CD4-positive, alpha-beta memory T cell (primary cell): ENCODE measurements around the gene CCSER1. TPM values are rescaled to one million over a fixed set of nuclear protein-coding genes. Genes with fewer than 3 reads are reported as not detected.
"Not testable (repeated sequence)": the region's sequence is repeated elsewhere in the genome, so short reads cannot be mapped to it uniquely, and the experiment has no call there.

Source experiments
- CTCF ChIA-PET: fragments of 350-600 bp; sonication (Branson Sonifier 250); formaldehyde crosslinking; loops from one replicate; lab custom pipeline; 2021; ENCODE audit warnings: inconsistent platforms; ENCODE audit not compliant: partially characterized antibody; lab: Charles Lee
- POLR2A ChIA-PET: fragments of 350-600 bp; sonication (Branson Sonifier 250); formaldehyde crosslinking; loops from one replicate; lab custom pipeline; 2021; ENCODE audit not compliant: partially characterized antibody; lab: Charles Lee
- DNase-seq, 5 donors: peaks; one replicate each; pipeline versions ENCODE4 v3.0.0 to v3.0.0-alpha.2; 2020 to 2022; ENCODE audit warnings: mixed read lengths in 1 of 5
- H3K27ac ChIP-seq: one replicate; pipeline ENCODE4 v1.7.0; 2013; ENCODE audit warnings: low read depth, low read length
- H3K27me3 ChIP-seq: 2 replicates; pipeline ENCODE4 v1.7.0; 2013; ENCODE audit warnings: mild to moderate bottlenecking, low read length, moderate library complexity; ENCODE audit not compliant: insufficient read depth
- H3K36me3 ChIP-seq: 2 replicates; pipeline ENCODE4 v1.7.0; 2013; ENCODE audit warnings: mild to moderate bottlenecking, low read length, moderate library complexity; ENCODE audit not compliant: insufficient read depth
- H3K4me1 ChIP-seq: 2 replicates; pipeline ENCODE4 v1.7.0; 2013; ENCODE audit warnings: mild to moderate bottlenecking, low read length, moderate library complexity; ENCODE audit not compliant: insufficient read depth
- H3K4me3 ChIP-seq, 2 donors: one replicate each; pipeline ENCODE4 v1.7.0; 2013; ENCODE audit warnings: low read length in 2 of 2, mild to moderate bottlenecking in 1 of 2
- H3K9me3 ChIP-seq, 2 donors: one replicate each; pipeline ENCODE4 v1.7.0; 2013; ENCODE audit warnings: low read length in 2 of 2, control low read depth in 1 of 2; ENCODE audit not compliant: control insufficient read depth in 1 of 2
- H3K27ac Mint-ChIP-seq, 7 donors: one replicate each; pipeline ENCODE4 v1.8.0; 2020 to 2021; ENCODE audit warnings: mixed read lengths in 7 of 7, mild to moderate bottlenecking in 6 of 7, inconsistent platforms in 3 of 7, moderate library complexity in 3 of 7
- H3K27me3 Mint-ChIP-seq, 2 donors: one replicate each; pipeline ENCODE4 v1.8.0; 2020 to 2021; ENCODE audit warnings: mixed read lengths in 2 of 2
- H3K36me3 Mint-ChIP-seq, 2 donors: one replicate each; pipeline ENCODE4 v1.8.0; 2020 to 2021; ENCODE audit warnings: mixed read lengths in 2 of 2, inconsistent platforms in 1 of 2, mild to moderate bottlenecking in 1 of 2
- H3K4me1 Mint-ChIP-seq, 4 donors: one replicate each; pipeline ENCODE4 v1.8.0; 2020 to 2021; ENCODE audit warnings: mixed read lengths in 4 of 4, mild to moderate bottlenecking in 1 of 4
- H3K4me3 Mint-ChIP-seq, 8 donors: one replicate each; pipeline ENCODE4 v1.8.0; 2020 to 2021; ENCODE audit warnings: mixed read lengths in 8 of 8, mild to moderate bottlenecking in 7 of 8, moderate library complexity in 6 of 8, inconsistent platforms in 3 of 8
- H3K9me3 Mint-ChIP-seq, 8 donors: one replicate each; pipeline ENCODE4 v1.8.0; 2020 to 2021; ENCODE audit warnings: mixed read lengths in 8 of 8, mild to moderate bottlenecking in 5 of 8, inconsistent platforms in 3 of 8, moderate library complexity in 1 of 8
- intact Hi-C: fragments of 100-400 bp; cut with micrococcal nuclease; formaldehyde crosslinking; loops from one replicate; pipeline ENCODE4 v1.15.1; 2023
- polyA plus RNA-seq, 2 donors: library from polyadenylated mRNA; unstranded; fragments of 300-500 nt; fragmentation: Illumina TruSeq; gene quantifications; one replicate each; pipeline ENCODE4 v1.2.3, GENCODE V29; 2021
- total RNA-seq, 2 experiments: library from RNA; stranded (reverse); gene quantifications; one replicate each; pipeline ENCODE4 v1.2.3, GENCODE V29; 2021

CCSER1 gene
- total and polyA plus RNA-seq, 4 experiments from 2014 or later, result 0.47 to 2.0 (median 1.7) TPM; not detected in 1

DNA sequence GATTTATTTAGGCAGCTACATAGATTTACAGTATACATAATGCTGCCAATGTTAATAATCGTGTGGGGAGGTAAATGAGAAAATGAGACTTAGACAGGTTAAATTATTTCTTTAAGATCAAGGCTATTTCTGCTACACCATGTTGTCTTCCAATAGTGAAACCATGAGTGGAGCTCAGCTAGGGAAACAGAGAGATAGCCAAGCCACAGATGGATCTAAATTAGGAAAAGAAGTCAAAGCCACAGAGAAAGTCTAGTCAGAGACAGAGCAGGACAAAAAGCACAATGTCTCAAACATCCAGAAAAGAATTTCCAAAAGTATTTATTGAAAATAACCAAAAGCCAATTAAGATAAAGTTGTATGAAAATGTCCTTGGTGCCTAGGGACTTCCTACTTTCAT, 1309.4 kb downstream of the CCSER1 start:
- DNase-seq, result no peak
- Mint-ChIP-seq H3K4me3 (no peak overlapping the region), H3K27ac (no peak overlapping the region), H3K9me3 (peaks cover 0 to 27% (median 12%) of the 10 kb centered on the region in 8 donors), H3K27me3 (no peaks in the 10 kb centered on the region), H3K36me3 (no peaks in the 10 kb centered on the region), H3K4me1 (no peaks in the 10 kb centered on the region)
- Histone ChIP-seq H3K4me1 (no peaks in the 10 kb centered on the region), H3K27me3 (no peaks in the 10 kb centered on the region), H3K4me3 (no peak overlapping the region), H3K36me3 (no peaks in the 10 kb centered on the region), H3K27ac (no peak overlapping the region), H3K9me3 (no peaks in the 10 kb centered on the region)
- ChIA-PET CTCF (no interaction called here), POLR2A (no interaction called here)
- intact Hi-C loops, result no loop called here

DNA sequence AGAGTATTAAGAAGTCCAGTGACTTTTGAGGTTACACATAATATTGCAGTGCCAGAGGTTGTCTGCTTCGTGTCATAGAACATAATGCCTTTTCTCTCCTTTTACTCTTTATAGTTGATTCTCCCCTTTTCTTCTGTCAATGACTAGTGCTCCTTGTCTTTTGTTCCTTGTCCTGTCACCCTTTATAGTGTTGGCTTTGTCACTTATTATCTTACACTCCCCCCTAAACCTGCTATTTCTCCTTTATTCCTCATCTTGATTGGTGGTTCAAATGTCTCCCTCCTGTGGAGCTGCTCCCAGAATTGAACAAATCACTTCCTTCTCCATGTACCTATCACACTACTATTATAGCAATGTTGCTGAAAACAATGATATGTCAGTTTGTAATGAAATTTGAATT, 1320.0 kb downstream of the CCSER1 start:
- Histone ChIP-seq H3K27ac (no peak overlapping the region), H3K27me3 (no peaks in the 10 kb centered on the region), H3K9me3 (no peaks in the 10 kb centered on the region), H3K4me3 (no peak overlapping the region), H3K4me1 (no peaks in the 10 kb centered on the region), H3K36me3 (no peaks in the 10 kb centered on the region)
- ChIA-PET POLR2A (no interaction called here), CTCF (no interaction called here)
- no peaks in the 10 kb centered on the region for H3K36me3 Mint-ChIP-seq
- DNase-seq, result no peak
- intact Hi-C loops, result no loop called here
- H3K4me3 Mint-ChIP-seq, result no peak overlapping the region
- H3K4me1 Mint-ChIP-seq, result no peaks in the 10 kb centered on the region
- H3K27ac Mint-ChIP-seq, result no peak overlapping the region
- peaks cover 2 to 25% (median 6%) of the 10 kb centered on the region in 8 donors for H3K9me3 Mint-ChIP-seq
- H3K27me3 Mint-ChIP-seq, result no peaks in the 10 kb centered on the region

DNA sequence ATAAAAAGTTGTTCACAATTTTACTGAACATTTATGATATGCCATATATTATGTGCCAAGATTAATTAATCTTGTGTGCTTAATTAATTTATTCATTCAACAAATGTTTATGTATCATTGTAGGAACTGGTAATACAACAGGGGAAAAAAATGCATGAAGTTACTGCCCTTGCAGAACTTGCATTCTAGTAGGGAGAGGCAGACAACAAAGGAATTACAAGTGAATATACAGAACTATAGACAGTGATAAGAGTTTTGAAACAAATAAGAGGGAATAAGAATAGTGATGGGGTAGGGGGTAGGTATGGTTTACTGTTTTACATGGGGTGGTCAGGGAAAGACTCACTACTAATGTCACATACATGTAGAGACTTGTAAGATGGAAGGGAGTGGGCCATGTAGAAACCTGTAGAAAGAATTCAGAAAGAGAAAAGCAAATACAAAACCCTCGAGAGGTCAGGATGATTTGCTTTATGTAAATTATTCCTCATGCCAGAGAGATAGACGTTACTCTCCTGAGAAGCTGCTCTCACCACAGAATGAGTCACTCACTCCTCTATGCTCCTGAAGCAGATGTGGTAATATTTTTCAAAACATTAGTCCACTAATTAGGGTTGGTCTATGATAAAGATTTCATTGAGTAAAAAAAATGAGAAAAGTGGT, 1321.6 kb downstream of the CCSER1 start:
- Histone ChIP-seq H3K36me3 (no peaks in the 10 kb centered on the region), H3K27ac (no peak overlapping the region), H3K4me1 (no peaks in the 10 kb centered on the region), H3K9me3 (no peaks in the 10 kb centered on the region), H3K27me3 (no peaks in the 10 kb centered on the region), H3K4me3 (no peak overlapping the region)
- DNase-seq, result no peak
- ChIA-PET POLR2A (no interaction called here), CTCF (no interaction called here)
- H3K4me3 Mint-ChIP-seq, result no peak overlapping the region
- no peaks in the 10 kb centered on the region for H3K4me1 Mint-ChIP-seq
- peaks cover 2 to 28% (median 7%) of the 10 kb centered on the region in 8 donors for H3K9me3 Mint-ChIP-seq
- intact Hi-C loops, result no loop called here
- H3K36me3 Mint-ChIP-seq, result no peaks in the 10 kb centered on the region
- no peak overlapping the region for H3K27ac Mint-ChIP-seq
- no peaks in the 10 kb centered on the region for H3K27me3 Mint-ChIP-seq

DNA sequence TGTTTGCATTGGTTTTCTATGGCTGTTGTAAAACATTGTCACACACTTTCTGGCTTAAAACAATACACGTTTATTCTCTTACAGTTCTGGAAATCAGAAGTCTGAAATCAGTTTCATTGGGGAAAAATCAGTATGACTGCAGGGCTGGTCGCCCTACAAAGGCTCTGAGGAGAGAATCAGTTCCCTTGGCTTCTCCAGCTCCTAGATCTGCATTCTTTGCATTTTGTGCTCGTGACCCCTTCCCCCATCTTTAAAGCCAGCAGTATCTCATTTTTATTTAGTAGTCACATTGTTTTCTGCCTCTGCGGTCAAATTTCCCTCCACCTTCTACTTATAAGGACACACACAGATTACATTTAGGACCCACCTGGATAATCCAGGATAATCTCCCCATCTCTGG, 1326.9 kb downstream of the CCSER1 start:
- Histone ChIP-seq H3K4me3 (no peak overlapping the region), H3K27ac (no peak overlapping the region), H3K27me3 (no peaks in the 10 kb centered on the region), H3K4me1 (no peaks in the 10 kb centered on the region), H3K36me3 (no peaks in the 10 kb centered on the region), H3K9me3 (peaks cover 0 to 7% of the 10 kb centered on the region in 2 donors)
- no peak for DNase-seq
- H3K36me3 Mint-ChIP-seq, result no peaks in the 10 kb centered on the region
- intact Hi-C loops, result no loop called here
- H3K27ac Mint-ChIP-seq, result no peak overlapping the region
- H3K4me1 Mint-ChIP-seq, result no peaks in the 10 kb centered on the region
- H3K9me3 Mint-ChIP-seq, result peaks cover 0 to 30% (median 9%) of the 10 kb centered on the region in 8 donors
- ChIA-PET CTCF (no interaction called here), POLR2A (no interaction called here)
- H3K27me3 Mint-ChIP-seq, result no peaks in the 10 kb centered on the region
- H3K4me3 Mint-ChIP-seq, result no peak overlapping the region

DNA sequence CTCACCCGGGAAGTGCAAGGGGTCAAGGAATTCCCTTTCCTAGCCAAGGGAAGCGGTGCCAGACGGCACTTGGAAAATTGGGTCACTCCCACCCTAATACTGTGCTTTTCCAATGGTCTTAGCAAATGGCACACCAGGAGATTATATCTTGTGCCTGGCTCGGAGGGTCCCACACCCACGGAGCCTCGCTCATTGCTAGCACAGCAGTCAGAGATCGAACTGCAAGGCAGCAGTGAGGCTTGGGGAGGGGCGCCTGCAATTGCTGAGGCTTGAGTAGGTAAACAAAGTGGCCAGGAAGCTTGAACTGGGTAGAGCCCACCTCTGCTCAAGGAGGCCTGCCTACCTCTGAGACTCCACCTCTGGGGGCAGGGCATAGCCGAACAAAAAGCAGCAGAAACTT, 1335.4 kb downstream of the CCSER1 start:
- H3K4me3 ChIP-seq, H3K4me1 Mint-ChIP-seq, H3K9me3 ChIP-seq, intact Hi-C loops, H3K4me1 ChIP-seq, DNase-seq, H3K27ac Mint-ChIP-seq, POLR2A ChIA-PET, H3K36me3 Mint-ChIP-seq, H3K27me3 Mint-ChIP-seq, H3K36me3 ChIP-seq, CTCF ChIA-PET, H3K27ac ChIP-seq, H3K4me3 Mint-ChIP-seq, H3K27me3 ChIP-seq: not testable (repeated sequence)
- H3K9me3 Mint-ChIP-seq, result peaks cover 0 to 45% (median 12%) of the 10 kb centered on the region in 8 donors

DNA sequence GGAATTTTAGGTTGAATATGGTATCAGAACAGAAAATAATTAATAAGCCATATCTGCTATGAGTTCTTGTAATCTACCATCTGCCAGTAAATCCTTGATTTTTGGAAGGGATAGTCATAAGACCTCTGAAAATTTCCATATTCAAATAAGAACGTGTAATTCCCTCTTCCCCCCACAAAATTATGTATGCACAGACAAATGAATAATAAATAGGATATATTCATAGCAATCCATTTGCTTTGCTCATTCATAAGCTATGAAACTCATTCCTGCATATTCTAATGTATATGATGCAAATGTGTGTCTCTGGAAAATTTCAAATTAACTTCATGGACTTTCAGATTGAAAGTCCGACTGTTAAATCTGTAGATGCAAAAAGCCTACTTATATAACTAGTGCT, 1343.5 kb downstream of the CCSER1 start:
- ChIA-PET POLR2A (no interaction called here), CTCF (no interaction called here)
- no peak overlapping the region for H3K4me3 Mint-ChIP-seq
- intact Hi-C loops, result no loop called here
- no peaks in the 10 kb centered on the region for H3K27me3 Mint-ChIP-seq
- no peak overlapping the region for H3K27ac Mint-ChIP-seq
- H3K4me1 Mint-ChIP-seq, result no peaks in the 10 kb centered on the region
- Histone ChIP-seq H3K9me3 (no peaks in the 10 kb centered on the region), H3K27me3 (no peaks in the 10 kb centered on the region), H3K27ac (no peak overlapping the region), H3K4me3 (no peak overlapping the region), H3K36me3 (no peaks in the 10 kb centered on the region), H3K4me1 (no peaks in the 10 kb centered on the region)
- peaks cover 2 to 11% (median 5%) of the 10 kb centered on the region in 8 donors for H3K9me3 Mint-ChIP-seq
- no peaks in the 10 kb centered on the region for H3K36me3 Mint-ChIP-seq
- no peak for DNase-seq

DNA sequence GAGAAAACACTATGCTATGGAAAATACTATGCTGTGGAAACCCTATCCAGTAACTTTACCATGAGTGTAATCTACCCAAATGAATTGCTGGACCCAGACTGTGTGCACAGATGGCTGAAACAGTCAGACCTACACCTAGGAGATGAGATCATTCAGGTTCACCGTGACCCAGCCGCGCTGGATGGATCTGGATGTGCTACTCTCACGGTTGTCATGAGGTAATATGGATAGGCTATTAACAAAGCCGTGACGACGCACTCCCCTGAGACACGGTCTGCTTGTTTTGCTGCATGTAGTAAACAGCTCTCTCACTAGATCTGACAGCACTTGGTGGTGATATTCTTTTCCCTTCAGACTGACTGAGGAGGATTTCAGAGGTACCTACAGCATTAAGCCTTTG, 1344.1 kb downstream of the CCSER1 start:
- H3K27ac ChIP-seq, result no peak overlapping the region
- H3K9me3 ChIP-seq, result no peaks in the 10 kb centered on the region
- Mint-ChIP-seq H3K4me3 (no peak overlapping the region), H3K4me1 (no peaks in the 10 kb centered on the region), H3K27ac (no peak overlapping the region), H3K27me3 (no peaks in the 10 kb centered on the region), H3K36me3 (no peaks in the 10 kb centered on the region), H3K9me3 (peaks cover 2 to 9% (median 5%) of the 10 kb centered on the region in 8 donors)
- no peaks in the 10 kb centered on the region for H3K4me1 ChIP-seq
- intact Hi-C loops, result no loop called here
- H3K36me3 ChIP-seq, result no peaks in the 10 kb centered on the region
- POLR2A ChIA-PET, result no interaction called here
- no peak for DNase-seq
- H3K4me3 ChIP-seq, result no peak overlapping the region
- no peaks in the 10 kb centered on the region for H3K27me3 ChIP-seq
- CTCF ChIA-PET, result no interaction called here
